GM12872 (cell line): ENCODE results near the gene POU3F1.

Experiments used
- CTCF ChIP-seq: IDR thresholded peaks from 3 replicates; pipeline ENCODE4 v1.5.1; 2011; ENCODE audit warnings: low read depth, mild to moderate bottlenecking, low read length, moderate library complexity; ENCODE audit not compliant: insufficient read depth

Gene POU3F1

GRCh38 chr1:38003261-38004250 lies 43.0 kb downstream of the POU3F1 start:
- no peak for TF ChIP-seq CTCF

- no peak for TF ChIP-seq CTCF
These were observed 45.8 kb downstream of the POU3F1 start for GRCh38 chr1:38000529-38001455.

- no peak for TF ChIP-seq CTCF
These were observed 46.4 kb downstream of the POU3F1 start for GRCh38 chr1:38000233-38000528.

- TF ChIP-seq CTCF = no peak
These were observed 47.0 kb downstream of the POU3F1 start for GRCh38 chr1:37999430-38000232.

- no peak for TF ChIP-seq CTCF
These were observed 47.6 kb downstream of the POU3F1 start for GRCh38 chr1:37998913-37999429.

- no peak for TF ChIP-seq CTCF
These were observed 48.3 kb downstream of the POU3F1 start for GRCh38 chr1:37998089-37998808.
